Gastroesophageal sphincter (tissue), 4 donors: Measurements from ENCODE around the gene CHIC2. TPM values are rescaled to one million over a fixed set of nuclear protein-coding genes. Genes with fewer than 3 reads are reported as not detected.
"Not testable (repeated sequence)": the region's sequence is repeated elsewhere in the genome, so short reads cannot be mapped to it uniquely, and the experiment has no call there.

Experiments used
- ATAC-seq: fragments of 150-250 bp; one replicate; pipeline ENCODE4 v1.9.1; 2016; ENCODE audit warnings: mild to moderate bottlenecking, moderate library complexity
- H3K27ac ChIP-seq, 4 donors: fragments of 200-600 bp; sonication (generic) in 3 of 4; 1 replicate in 3 of 4; 2 replicates in 1 of 4; pipeline ENCODE4 v1.5.1; 2016 to 2019
- H3K27me3 ChIP-seq: fragments of 200-600 bp; sonication (generic); one replicate; pipeline ENCODE4 v1.5.1; 2019
- H3K36me3 ChIP-seq, 2 donors: fragments of 200-600 bp; sonication (generic); one replicate each; pipeline ENCODE4 v1.5.1; 2019; ENCODE audit warnings: control low read depth in 1 of 2
- H3K4me1 ChIP-seq, 3 donors: fragments of 200-600 bp; sonication (generic); 1 replicate in 2 of 3; 2 replicates in 1 of 3; pipeline ENCODE4 v1.5.1; 2016 to 2019; ENCODE audit warnings: control low read depth in 2 of 3
- H3K4me3 ChIP-seq, 2 donors: fragments of 200-600 bp; sonication (generic); one replicate each; pipeline ENCODE4 v1.5.1; 2019; ENCODE audit warnings: mild to moderate bottlenecking in 1 of 2, moderate library complexity in 1 of 2
- H3K9me3 ChIP-seq, 3 donors: fragments of 200-600 bp; sonication (generic); one replicate each; pipeline ENCODE4 v1.5.1; 2017 to 2019; ENCODE audit warnings: control low read depth in 2 of 3
- CTCF ChIP-seq, 4 experiments: fragments of 200-600 bp in 2 of 4; fragments of 450-650 bp in 2 of 4; sonication (generic) in 1 of 4; IDR thresholded peaks; one replicate each; pipeline ENCODE4 v1.5.1; 2017 to 2019; ENCODE audit warnings: antibody characterized with exemption in 4 of 4, mild to moderate bottlenecking in 2 of 4, moderate library complexity in 2 of 4
- EP300 ChIP-seq: sonication (generic); formaldehyde crosslinking; IDR thresholded peaks from one replicate; pipeline ENCODE4 v1.6.1; 2017; ENCODE audit warnings: antibody characterized with exemption, mild to moderate bottlenecking
- POLR2A ChIP-seq, 2 donors: fragments of 450-650 bp; IDR thresholded peaks; one replicate each; pipeline ENCODE4 v1.6.1; 2017; ENCODE audit warnings: antibody characterized with exemption in 2 of 2, mild to moderate bottlenecking in 2 of 2, moderate library complexity in 1 of 2
- POLR2AphosphoS5 ChIP-seq: sonication (generic); formaldehyde crosslinking; IDR thresholded peaks from one replicate; pipeline ENCODE4 v1.6.1; 2017; ENCODE audit warnings: antibody characterized with exemption
- WGBS, 2 donors: methylation state at CpG; one replicate each; pipeline ENCODE4 v1.1.5; 2018; ENCODE audit warnings: low coverage in 1 of 2; 5-methylcytosine and 5-hydroxymethylcytosine counted together
- total RNA-seq, 4 donors: library from RNA; depleted of rRNA; stranded (reverse); fragments of >200 nt; gene quantifications; one replicate each; pipeline ENCODE4 v1.1.0, GENCODE V29; 2016

The CHIC2 gene
- total RNA-seq, 4 donors from 2014 or later, result 25.0 to 37.7 (median 29.2) TPM

GRCh38 chr4:54056360-54056759 lies 8.0 kb downstream of the CHIC2 start:
- no peak for TF ChIP-seq EP300
- TF ChIP-seq CTCF (IDR thresholded peaks at IDR 0.05), result no peak
- no peak for TF ChIP-seq POLR2A (IDR thresholded peaks at IDR 0.05)
- no peak for TF ChIP-seq POLR2AphosphoS5
- Histone ChIP-seq H3K27me3 (no peaks in the 10 kb centered on the region), H3K9me3 (no peaks in the 10 kb centered on the region), H3K27ac (no peak overlapping the region), H3K36me3 (no peaks in the 10 kb centered on the region), H3K4me3 (no peak overlapping the region), H3K4me1 (peaks cover 4 to 68% (median 13%) of the 10 kb centered on the region in 3 donors)
- no peak for ATAC-seq

GRCh38 chr4:54055494-54055893 lies 8.9 kb downstream of the CHIC2 start:
- ATAC-seq, result no peak
- Histone ChIP-seq H3K27ac (no peak overlapping the region), H3K4me1 (peaks cover 4 to 68% (median 8%) of the 10 kb centered on the region in 3 donors)

GRCh38 chr4:54054501-54054900 lies 9.9 kb downstream of the CHIC2 start:
- no peak for ATAC-seq
- Histone ChIP-seq H3K36me3 (no peaks in the 10 kb centered on the region), H3K27me3 (no peaks in the 10 kb centered on the region), H3K9me3 (no peaks in the 10 kb centered on the region), H3K27ac (no peak overlapping the region), H3K4me3 (no peak overlapping the region), H3K4me1 (peaks cover 0 to 68% (median 4%) of the 10 kb centered on the region in 3 donors)
- WGBS, 2 donors, result 100% methylated on average over 2 of the region's 2 CpGs
- TF ChIP-seq POLR2AphosphoS5 (no peak), POLR2A (IDR thresholded peaks at IDR 0.05) (no peak), CTCF (IDR thresholded peaks at IDR 0.05) (no peak)

More at GRCh38 chr4:54055494-54055893, 8.9 kb downstream of the CHIC2 start:
- H3K9me3 ChIP-seq, result no peaks in the 10 kb centered on the region
- WGBS, 2 donors, result 100% methylated on average over 1 of the region's 1 CpG
- H3K27me3 ChIP-seq, result no peaks in the 10 kb centered on the region
- no peak overlapping the region for H3K4me3 ChIP-seq
- TF ChIP-seq POLR2AphosphoS5 (no peak), CTCF (IDR thresholded peaks at IDR 0.05) (no peak), EP300 (no peak), POLR2A (IDR thresholded peaks at IDR 0.05) (no peak)
- no peaks in the 10 kb centered on the region for H3K36me3 ChIP-seq

- ATAC-seq, H3K27ac ChIP-seq, H3K4me3 ChIP-seq, H3K27me3 ChIP-seq, H3K36me3 ChIP-seq, H3K9me3 ChIP-seq: not testable (repeated sequence)
- WGBS, 2 donors, result 75% methylated on average over 5 of the region's 5 CpGs; no CpG with 5 or more reads in 1 of the 2 donors
- H3K4me1 ChIP-seq, result peaks cover 0 to 59% (median 4%) of the 10 kb centered on the region in 3 donors
Observed at GRCh38 chr4:54053322-54053721, 11.1 kb downstream of the CHIC2 start.

- WGBS, 2 donors, result 18 to 43% methylated on average over 1 of the region's 1 CpG
- Histone ChIP-seq H3K4me3 (no peak overlapping the region), H3K4me1 (peaks cover 0 to 39% (median 4%) of the 10 kb centered on the region in 3 donors), H3K27me3 (no peaks in the 10 kb centered on the region), H3K27ac (no peak overlapping the region), H3K9me3 (no peaks in the 10 kb centered on the region), H3K36me3 (peaks cover 0 to 15% of the 10 kb centered on the region in 2 donors)
- TF ChIP-seq EP300, result no peak
- no peak for ATAC-seq
Observed at GRCh38 chr4:54050214-54050904, 14.0 kb downstream of the CHIC2 start.

- H3K27ac ChIP-seq, H3K9me3 ChIP-seq, H3K27me3 ChIP-seq, ATAC-seq, H3K4me1 ChIP-seq, H3K4me3 ChIP-seq: not testable (repeated sequence)
- H3K36me3 ChIP-seq, result peaks cover 0 to 25% of the 10 kb centered on the region in 2 donors
- 89 to 97% methylated on average over 3 to 4 of the region's 4 CpGs for WGBS, 2 donors
Observed at GRCh38 chr4:54043630-54044029, 20.8 kb downstream of the CHIC2 start.
